Measurements from ENCODE around the gene CYTH4. TPM values are rescaled to one million over a fixed set of nuclear protein-coding genes. Genes with fewer than 3 reads are reported as not detected.

Gene CYTH4
- total and polyA plus RNA-seq, 4 donors = 1.9 to 9.9 (median 5.9) TPM

DNA sequence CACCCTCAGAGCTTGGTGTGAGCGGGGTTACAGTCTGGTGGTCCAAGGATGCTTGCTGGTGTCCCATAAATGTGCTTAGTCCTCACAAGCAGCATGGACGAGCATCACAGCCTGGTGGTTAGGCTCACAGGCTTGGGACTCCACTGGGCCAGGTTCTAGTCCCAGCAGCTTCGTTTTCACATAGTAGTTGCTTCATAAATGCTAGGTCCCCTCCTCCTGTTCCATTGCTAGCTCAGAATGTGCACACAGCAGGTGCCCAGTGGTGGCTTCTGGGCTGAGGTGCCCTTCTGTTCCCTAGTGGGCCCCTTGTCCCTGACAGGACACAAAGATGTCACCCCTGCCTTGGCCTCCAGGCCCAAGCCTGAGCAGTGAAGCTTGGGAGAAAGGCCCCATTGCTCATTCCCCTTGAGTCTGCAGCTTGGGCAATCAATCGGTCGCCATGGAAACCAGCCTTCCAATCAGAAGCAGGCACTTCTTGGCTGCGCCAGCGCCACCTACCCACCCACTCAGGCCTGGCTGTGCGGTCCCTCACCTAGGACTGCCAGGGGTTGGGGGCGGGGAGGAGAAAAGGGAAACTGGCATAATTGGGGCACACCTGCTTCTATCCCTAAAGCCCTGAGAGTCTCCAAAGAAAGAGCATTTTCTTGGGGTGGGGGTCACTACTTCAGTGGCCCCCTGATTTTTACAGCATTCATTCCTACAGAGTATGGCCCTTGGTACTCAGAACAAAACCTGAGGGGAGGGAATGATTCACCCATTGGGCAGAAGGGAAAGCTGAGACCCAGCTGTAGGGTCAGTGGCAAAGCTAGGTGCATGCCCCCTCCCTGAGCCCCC, 48.1 kb downstream of the CYTH4 start:
- Histone ChIP-seq H3K4me1 (ENCODE audit: control insufficient read depth in 4 of 4, insufficient read depth in 4 of 4, low read length in 3 of 4) (peaks cover 8 to 19% (median 15%) of the 10 kb centered on the region in 4 donors), H3K4me3 (ENCODE audit: low read depth in 1 of 3, low read length in 3 of 3) (no peak overlapping the region), H3K27ac (ENCODE audit: low read depth in 1 of 2, low read length in 2 of 2) (no peak overlapping the region), H3K9me3 (ENCODE audit: control insufficient read depth in 4 of 4, low read length in 3 of 4) (no peaks in the 10 kb centered on the region), H3K9ac (ENCODE audit: low read depth in 1 of 2, low read length in 2 of 2) (no peak overlapping the region), H3K36me3 (ENCODE audit: control insufficient read depth in 4 of 4, insufficient read depth in 3 of 4, low read depth in 1 of 4, low read length in 3 of 4) (no peaks in the 10 kb centered on the region), H3K27me3 (ENCODE audit: control insufficient read depth in 4 of 4, insufficient read depth in 4 of 4, low read length in 3 of 4) (peaks cover 0 to 17% (median 3%) of the 10 kb centered on the region in 4 donors)
- DNase-seq (ENCODE audit: low spot score) = peak; percentile 72
- no peak for TF ChIP-seq YY1 (IDR thresholded peaks at IDR 0.05)
- TF ChIP-seq EGR1 (IDR thresholded peaks at IDR 0.05; ENCODE audit: low read depth in 2 of 2) = peak in 1 of 2 donors; percentile 25
- 59% methylated on average over 9 of the region's 9 CpGs for WGBS

- no peak overlapping the region for H3K9ac ChIP-seq (ENCODE audit: low read depth in 1 of 2, low read length in 2 of 2)
- H3K4me1 ChIP-seq (ENCODE audit: control insufficient read depth in 4 of 4, insufficient read depth in 4 of 4, low read length in 3 of 4) = peaks cover 7 to 17% (median 13%) of the 10 kb centered on the region in 4 donors
- no peak overlapping the region for H3K4me3 ChIP-seq (ENCODE audit: low read depth in 1 of 3, low read length in 3 of 3)
- H3K36me3 ChIP-seq (ENCODE audit: control insufficient read depth in 4 of 4, insufficient read depth in 3 of 4, low read depth in 1 of 4, low read length in 3 of 4) = no peaks in the 10 kb centered on the region
- H3K9me3 ChIP-seq (ENCODE audit: control insufficient read depth in 4 of 4, low read length in 3 of 4) = no peaks in the 10 kb centered on the region
- TF ChIP-seq, protein P1, sequence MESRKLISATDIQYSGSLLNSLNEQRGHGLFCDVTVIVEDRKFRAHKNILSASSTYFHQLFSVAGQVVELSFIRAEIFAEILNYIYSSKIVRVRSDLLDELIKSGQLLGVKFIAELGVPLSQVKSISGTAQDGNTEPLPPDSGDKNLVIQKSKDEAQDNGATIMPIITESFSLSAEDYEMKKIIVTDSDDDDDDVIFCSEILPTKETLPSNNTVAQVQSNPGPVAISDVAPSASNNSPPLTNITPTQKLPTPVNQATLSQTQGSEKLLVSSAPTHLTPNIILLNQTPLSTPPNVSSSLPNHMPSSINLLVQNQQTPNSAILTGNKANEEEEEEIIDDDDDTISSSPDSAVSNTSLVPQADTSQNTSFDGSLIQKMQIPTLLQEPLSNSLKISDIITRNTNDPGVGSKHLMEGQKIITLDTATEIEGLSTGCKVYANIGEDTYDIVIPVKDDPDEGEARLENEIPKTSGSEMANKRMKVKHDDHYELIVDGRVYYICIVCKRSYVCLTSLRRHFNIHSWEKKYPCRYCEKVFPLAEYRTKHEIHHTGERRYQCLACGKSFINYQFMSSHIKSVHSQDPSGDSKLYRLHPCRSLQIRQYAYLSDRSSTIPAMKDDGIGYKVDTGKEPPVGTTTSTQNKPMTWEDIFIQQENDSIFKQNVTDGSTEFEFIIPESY (IDR thresholded peaks at IDR 0.05) = no peak
- TF ChIP-seq, protein P2, sequence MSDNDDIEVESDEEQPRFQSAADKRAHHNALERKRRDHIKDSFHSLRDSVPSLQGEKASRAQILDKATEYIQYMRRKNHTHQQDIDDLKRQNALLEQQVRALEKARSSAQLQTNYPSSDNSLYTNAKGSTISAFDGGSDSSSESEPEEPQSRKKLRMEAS (IDR thresholded peaks at IDR 0.05) = no peak
- TF ChIP-seq EGR1 (IDR thresholded peaks at IDR 0.05; ENCODE audit: low read depth in 2 of 2) = no peak
- TF ChIP-seq RXRA (IDR thresholded peaks at IDR 0.05) = no peak
- TF ChIP-seq FOXA1 (IDR thresholded peaks at IDR 0.05) = no peak
- no peak for TF ChIP-seq NR2F2 (IDR thresholded peaks at IDR 0.05)
- no peak for TF ChIP-seq CTCF (IDR thresholded peaks at IDR 0.05; ENCODE audit: low read depth, low read length, missing input control)
- WGBS = 78% methylated on average over 7 of the region's 7 CpGs
- no peak for DNase-seq (ENCODE audit: low spot score)
- H3K27me3 ChIP-seq (ENCODE audit: control insufficient read depth in 4 of 4, insufficient read depth in 4 of 4, low read length in 3 of 4) = peaks cover 0 to 17% (median 3%) of the 10 kb centered on the region in 4 donors
- no peak overlapping the region for H3K27ac ChIP-seq (ENCODE audit: low read depth in 1 of 2, low read length in 2 of 2)
Measured at GRCh38 chr22:37331034-37331428, 48.7 kb downstream of the CYTH4 start.

DNA sequence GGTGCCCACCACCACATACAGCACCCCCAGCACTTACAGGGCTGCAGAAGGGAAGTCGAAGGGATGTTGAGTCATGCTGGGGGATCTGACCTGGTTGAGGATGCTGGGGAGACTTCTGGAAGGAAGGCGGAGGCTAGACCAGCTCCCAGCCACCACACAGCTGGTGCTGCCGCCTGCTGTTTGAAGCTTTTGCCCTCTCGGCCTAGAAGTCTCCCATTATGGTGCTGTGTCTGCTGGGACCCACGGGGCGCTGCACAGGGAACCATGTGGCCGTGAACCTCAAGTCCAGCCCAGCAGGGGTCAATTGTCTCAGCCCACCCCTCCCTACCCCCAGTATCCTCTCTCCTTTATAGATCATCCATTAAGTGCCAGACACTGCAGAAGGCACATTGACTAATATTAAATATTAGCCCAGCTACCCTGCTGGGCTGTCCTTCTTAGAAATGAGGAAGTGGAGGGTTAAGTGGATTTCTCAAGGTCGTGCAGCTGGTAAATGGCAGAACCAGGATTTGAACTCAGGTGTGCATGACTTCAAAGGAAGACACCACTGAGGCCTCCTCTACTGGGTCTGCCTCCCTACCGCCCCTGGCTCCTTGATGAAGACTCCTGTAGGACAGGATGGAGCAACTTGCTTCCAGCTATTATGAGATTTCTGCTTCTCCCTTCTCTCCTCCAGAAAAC, 49.7 kb downstream of the CYTH4 start:
- Histone ChIP-seq H3K4me1 (ENCODE audit: control insufficient read depth in 4 of 4, insufficient read depth in 4 of 4, low read length in 3 of 4) (peaks cover 4 to 10% (median 7%) of the 10 kb centered on the region in 4 donors), H3K9ac (ENCODE audit: low read depth in 1 of 2, low read length in 2 of 2) (no peak overlapping the region), H3K9me3 (ENCODE audit: control insufficient read depth in 4 of 4, low read length in 3 of 4) (no peaks in the 10 kb centered on the region), H3K4me3 (ENCODE audit: low read depth in 1 of 3, low read length in 3 of 3) (no peak overlapping the region), H3K36me3 (ENCODE audit: control insufficient read depth in 4 of 4, insufficient read depth in 3 of 4, low read depth in 1 of 4, low read length in 3 of 4) (no peaks in the 10 kb centered on the region), H3K27me3 (ENCODE audit: control insufficient read depth in 4 of 4, insufficient read depth in 4 of 4, low read length in 3 of 4) (peaks cover 0 to 17% (median 3%) of the 10 kb centered on the region in 4 donors), H3K27ac (ENCODE audit: low read depth in 1 of 2, low read length in 2 of 2) (no peak overlapping the region)
- TF ChIP-seq HNF4G (IDR thresholded peaks at IDR 0.05) = no peak
- no peak for TF ChIP-seq YY1 (IDR thresholded peaks at IDR 0.05)
- TF ChIP-seq, protein P1 (IDR thresholded peaks at IDR 0.05) = no peak
- TF ChIP-seq SP1 (IDR thresholded peaks at IDR 0.05) = no peak
- TF ChIP-seq FOXA2 (IDR thresholded peaks at IDR 0.05) = no peak
- no peak for TF ChIP-seq RXRA (IDR thresholded peaks at IDR 0.05)
- TF ChIP-seq HNF4A (conservative IDR thresholded peaks at IDR 0.05) = no peak
- peak in 1 of 2 donors; percentile 23 for TF ChIP-seq RAD21 (IDR thresholded peaks at IDR 0.05)
- TF ChIP-seq EGR1 (IDR thresholded peaks at IDR 0.05; ENCODE audit: low read depth in 2 of 2) = no peak
- DNase-seq (ENCODE audit: low spot score) = no peak
- WGBS = 81% methylated on average over 9 of the region's 9 CpGs
